HG03135 (cell line): Measurements from ENCODE around the gene ATMIN.
A peak's percentile ranks its signal among the peaks of the same experiment; 100 is the strongest.

Experiments used
- ATAC-seq: cut with Tn5 transposase; IDR thresholded peaks from one replicate; pipeline ENCODE4 v1.9.1; 2021; ENCODE audit warnings: mild to moderate bottlenecking, moderate library complexity; ENCODE audit not compliant: unreplicated experiment

The ATMIN gene, protein sequence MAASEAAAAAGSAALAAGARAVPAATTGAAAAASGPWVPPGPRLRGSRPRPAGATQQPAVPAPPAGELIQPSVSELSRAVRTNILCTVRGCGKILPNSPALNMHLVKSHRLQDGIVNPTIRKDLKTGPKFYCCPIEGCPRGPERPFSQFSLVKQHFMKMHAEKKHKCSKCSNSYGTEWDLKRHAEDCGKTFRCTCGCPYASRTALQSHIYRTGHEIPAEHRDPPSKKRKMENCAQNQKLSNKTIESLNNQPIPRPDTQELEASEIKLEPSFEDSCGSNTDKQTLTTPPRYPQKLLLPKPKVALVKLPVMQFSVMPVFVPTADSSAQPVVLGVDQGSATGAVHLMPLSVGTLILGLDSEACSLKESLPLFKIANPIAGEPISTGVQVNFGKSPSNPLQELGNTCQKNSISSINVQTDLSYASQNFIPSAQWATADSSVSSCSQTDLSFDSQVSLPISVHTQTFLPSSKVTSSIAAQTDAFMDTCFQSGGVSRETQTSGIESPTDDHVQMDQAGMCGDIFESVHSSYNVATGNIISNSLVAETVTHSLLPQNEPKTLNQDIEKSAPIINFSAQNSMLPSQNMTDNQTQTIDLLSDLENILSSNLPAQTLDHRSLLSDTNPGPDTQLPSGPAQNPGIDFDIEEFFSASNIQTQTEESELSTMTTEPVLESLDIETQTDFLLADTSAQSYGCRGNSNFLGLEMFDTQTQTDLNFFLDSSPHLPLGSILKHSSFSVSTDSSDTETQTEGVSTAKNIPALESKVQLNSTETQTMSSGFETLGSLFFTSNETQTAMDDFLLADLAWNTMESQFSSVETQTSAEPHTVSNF

DNA sequence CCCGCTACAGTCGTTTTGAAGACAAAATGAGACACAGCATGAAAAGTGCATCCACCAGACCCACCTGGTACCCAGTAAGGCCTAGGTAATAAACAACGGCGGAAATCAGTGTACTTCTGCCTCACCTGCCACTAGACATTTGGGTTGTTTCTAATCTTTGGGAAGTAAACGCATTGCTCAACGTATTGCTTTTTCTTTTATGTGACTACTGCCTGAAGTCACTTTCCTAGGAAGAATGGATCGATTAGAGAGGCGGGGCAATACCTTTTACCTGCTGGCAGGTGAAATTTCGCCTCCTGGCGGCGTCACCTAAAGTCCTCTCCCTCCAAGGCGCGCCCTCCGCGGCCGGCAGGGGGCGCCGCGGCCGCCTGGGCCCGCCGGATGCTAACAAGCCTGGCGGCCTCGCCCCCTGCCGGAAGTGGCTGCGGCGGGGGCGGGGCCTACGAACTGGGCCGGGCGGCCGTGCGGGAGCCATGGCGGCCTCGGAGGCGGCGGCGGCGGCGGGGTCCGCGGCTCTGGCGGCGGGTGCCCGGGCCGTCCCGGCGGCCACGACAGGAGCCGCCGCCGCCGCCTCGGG, at the start of gene ATMIN:
TSS of gene ATMIN (plus strand) at position 445 of the 577 bp plus-strand sequence. CDS start at position 474, 29 bp downstream.
- ATAC-seq: peak; percentile 88

GRCh38 chr16:80986557-80986956, 49.1 kb upstream of the ATMIN start:
- no peak for ATAC-seq

- ATAC-seq: no peak
Observed at GRCh38 chr16:80988756-80989155, 46.9 kb upstream of the ATMIN start.

GRCh38 chr16:80989801-80990200, 45.8 kb upstream of the ATMIN start:
- no peak for ATAC-seq

- no peak for ATAC-seq
Observed at GRCh38 chr16:80990577-80990976, 45.1 kb upstream of the ATMIN start.

DNA sequence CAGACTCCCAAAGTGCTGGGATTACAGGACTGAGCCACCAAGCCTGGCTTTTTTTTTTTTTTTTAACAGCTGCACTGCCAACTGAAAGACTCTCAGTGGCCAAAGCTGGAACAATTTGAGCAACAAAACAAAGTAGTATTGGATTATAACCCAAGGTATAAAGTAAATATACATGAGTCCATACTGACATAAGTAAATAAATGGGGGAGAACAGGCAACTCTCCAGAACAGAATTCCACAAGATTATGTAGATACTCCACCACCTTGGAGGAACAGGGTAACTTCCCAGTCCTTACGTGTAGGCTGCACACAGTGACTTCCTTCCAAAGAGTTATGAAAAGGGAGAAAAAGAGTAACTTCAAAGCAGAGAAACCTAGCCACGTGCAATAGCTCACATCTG, 44.7 kb upstream of the ATMIN start:
- no peak for ATAC-seq

GRCh38 chr16:80991792-80992430, 43.7 kb upstream of the ATMIN start:
- no peak for ATAC-seq

DNA sequence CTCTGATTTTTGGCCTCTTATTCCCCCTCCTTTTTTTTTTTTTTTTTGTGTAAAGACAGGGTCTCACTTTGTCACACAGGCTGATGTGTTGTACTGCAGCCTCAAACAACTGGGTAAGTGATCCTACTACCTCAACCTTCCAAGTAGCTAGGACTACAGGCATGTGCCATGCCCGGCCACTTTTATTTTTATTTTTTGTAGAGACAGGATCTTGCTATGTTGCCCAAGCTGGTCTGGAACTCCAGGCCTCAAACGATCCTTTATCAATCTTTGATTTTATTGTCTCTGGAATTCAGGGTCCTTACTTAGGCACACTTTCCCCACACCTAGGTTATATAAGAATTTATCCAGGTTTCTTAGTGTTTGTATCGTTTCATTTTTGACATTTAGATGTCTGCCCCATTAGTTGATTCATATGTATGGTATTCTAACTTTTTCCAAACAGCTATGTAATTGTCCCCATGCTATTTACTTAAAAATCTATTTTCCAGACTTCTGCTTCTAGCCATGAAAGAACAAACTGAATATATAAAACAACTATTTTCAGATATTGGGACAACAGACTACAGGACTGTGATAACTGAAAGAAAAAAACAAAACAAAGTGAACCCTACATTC, 42.9 kb upstream of the ATMIN start:
- no peak for ATAC-seq

GRCh38 chr16:80993307-80993706, 42.3 kb upstream of the ATMIN start:
- ATAC-seq: no peak

DNA sequence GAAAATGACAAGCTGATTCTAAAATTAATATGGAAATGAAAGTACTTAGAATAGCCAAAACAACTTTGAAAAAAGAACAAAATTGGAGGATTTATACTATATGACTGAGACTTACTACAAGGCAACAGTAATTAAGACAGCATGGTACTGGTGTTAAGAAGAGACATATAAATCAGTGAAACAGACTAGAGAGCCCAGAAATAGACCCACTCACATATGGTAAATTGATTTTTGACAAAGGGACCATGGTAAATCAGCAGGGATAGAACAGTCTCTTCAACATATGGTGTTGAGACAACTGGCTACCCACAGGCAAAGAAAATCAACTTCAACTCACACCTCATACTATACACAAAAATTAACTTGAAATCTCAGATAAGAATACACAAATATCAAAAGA, 41.8 kb upstream of the ATMIN start:
- ATAC-seq: no peak

DNA sequence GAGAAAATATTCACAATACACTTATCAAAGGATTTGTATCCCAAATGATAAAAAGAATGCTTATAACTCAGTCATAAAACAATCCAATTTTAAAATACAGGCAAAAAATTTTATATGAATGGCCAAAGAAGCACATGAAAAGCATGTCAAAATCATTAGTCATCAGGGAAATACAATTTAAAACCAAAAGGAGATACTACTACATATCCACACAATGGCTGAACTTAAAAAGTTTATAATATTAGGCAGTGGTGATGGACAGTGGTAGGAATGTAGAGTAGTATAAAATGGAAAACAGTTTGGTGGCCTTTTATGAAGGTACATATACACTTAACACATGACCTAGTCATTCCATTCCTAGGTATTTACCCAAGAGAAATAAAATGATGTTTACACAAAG, 41.2 kb upstream of the ATMIN start:
- ATAC-seq: no peak

GRCh38 chr16:80996688-80997138, 38.9 kb upstream of the ATMIN start:
- no peak for ATAC-seq

DNA sequence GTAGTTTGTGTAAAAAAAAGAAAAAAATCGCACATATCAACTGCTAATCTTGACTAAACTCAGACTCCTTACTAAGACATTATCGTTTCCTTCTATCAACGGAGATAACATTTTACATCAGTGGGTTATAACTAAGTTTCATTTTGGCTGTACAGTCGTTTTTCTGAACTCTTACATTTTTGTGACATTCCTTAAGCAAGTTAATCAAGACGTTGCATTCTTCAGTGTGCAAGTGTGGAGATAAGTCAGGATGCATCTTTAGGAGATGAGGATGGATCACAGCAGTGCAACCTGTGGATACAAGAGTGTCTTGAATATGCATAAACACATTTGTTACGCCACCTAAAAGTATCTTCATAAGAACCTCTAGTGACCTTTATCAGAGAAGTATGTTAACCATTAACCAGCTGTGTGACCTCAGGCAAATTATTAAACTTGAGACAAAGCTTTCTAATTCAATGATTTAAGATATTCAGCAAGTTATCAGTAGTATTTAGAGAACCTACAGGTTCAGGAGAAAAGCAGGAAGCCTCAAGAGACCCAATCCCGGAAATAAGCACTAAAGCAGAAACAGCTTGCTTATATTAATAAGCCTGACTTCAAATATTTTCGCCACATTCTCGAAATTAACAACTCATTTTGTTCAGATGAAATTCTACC, 38.4 kb upstream of the ATMIN start:
- ATAC-seq: peak; percentile 55

GRCh38 chr16:80997964-80998620, 37.5 kb upstream of the ATMIN start:
- ATAC-seq: no peak

DNA sequence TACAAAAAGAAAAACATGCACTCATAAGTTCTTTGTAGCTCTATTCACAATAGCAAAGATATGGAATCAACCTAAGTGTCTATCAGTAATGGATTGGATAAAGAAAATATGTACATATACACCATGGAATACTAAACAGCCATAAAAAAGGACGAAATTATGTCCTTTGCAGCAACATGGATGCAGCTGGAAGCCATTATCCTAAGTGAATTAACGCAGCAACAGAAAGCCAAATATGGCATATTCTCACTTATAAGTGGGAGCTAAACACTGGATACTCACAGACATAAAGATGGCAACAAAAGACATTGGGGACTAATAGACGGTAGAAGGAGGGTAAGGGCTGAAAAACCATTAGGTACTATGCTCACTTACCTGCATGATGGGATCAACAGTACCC, 34.8 kb upstream of the ATMIN start:
- no peak for ATAC-seq

DNA sequence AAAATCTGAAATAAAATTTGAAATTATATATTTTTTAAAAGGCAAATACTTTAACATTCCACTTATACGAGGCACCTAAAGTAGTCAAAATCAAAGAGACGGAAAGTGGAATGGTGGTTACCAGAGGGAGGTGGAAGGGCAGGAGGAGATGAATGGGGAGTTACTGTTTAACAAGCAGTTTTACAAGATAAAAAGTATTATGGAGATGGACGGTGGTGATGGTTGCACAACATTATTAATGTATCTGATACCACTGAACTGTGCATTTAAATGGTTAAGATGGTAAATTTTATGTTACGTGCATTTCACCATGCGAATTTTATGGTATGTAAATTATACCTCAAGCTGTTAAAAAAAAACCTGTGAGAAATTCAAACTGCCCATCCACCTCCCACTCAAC, 34.3 kb upstream of the ATMIN start:
- ATAC-seq: no peak

DNA sequence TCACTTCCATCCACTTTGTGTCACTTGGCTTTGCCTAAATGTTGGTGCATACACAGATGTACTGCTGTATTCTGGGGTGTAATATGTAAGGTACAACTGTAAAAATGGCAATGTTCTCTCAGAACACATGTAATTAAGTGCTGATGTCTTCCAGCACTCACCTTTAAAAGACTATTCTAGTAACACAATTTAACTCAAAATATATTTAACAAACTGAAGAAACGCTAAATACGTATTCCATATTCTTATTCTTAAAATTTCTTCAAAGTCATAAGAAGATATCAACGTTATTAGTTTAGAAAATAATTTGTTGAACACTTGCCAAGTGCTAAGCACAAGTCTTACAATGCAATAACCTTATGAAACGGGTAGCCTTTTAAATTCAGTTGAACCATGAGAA, 32.6 kb upstream of the ATMIN start:
- no peak for ATAC-seq

- no peak for ATAC-seq
Observed at GRCh38 chr16:81003610-81004460, 31.8 kb upstream of the ATMIN start.
